ENCODE results near the gene MYBPH.

MYBPH gene

DNA sequence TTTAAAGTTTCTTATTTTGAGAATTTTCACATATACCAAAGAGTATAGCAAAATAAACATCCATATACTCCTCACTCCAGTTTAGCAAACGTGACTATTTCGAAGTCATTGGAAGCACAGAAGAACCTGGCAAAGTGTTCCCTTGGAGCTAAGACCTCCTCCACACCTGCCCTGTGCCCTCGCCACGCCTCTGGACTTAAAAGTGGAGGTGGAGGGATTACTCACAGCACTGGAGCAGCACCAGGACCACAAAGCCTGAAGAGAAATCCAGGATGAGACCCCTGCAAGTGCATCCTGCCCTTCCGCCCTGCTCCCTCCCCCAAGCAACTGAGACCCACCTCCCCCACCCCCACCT, 10.4 kb upstream of the MYBPH start:
- DNase-seq (ENCODE audit: insufficient read length), result no peak
- FAIRE-seq, result no peak
- no peak for TF ChIP-seq TAF1 (IDR thresholded peaks at IDR 0.05; ENCODE audit: borderline replicate concordance, low read depth, low read length)
- no peak for TF ChIP-seq POLR2A (IDR thresholded peaks at IDR 0.05; ENCODE audit: low read depth, low read length)
- TF ChIP-seq POLR2AphosphoS5 (IDR thresholded peaks at IDR 0.05; ENCODE audit: low read depth, low read length), result no peak

DNA sequence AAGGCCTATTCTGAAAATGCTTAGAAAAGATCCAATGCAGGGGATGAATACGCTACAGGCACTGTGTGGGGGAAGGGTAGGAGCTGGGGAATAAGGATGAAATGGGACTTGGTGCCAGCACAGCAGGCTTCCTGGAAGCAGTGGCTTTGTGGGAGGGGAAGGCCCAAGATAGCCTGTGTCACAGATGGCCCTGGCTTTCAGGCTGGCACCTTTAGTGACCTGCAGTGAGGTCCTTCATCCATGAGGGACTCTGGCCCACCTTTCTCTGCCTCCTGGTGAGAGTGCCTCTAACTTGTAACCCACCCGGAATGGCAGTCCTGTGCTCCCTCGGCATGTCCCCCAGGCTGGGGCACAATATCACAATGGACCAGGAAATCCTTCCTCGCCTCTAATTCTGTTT, 10.0 kb upstream of the MYBPH start:
- TF ChIP-seq POLR2A (IDR thresholded peaks at IDR 0.05; ENCODE audit: low read depth, low read length), result no peak
- no peak for TF ChIP-seq POLR2AphosphoS5 (IDR thresholded peaks at IDR 0.05; ENCODE audit: low read depth, low read length)
- TF ChIP-seq TAF1 (IDR thresholded peaks at IDR 0.05; ENCODE audit: borderline replicate concordance, low read depth, low read length), result no peak
- FAIRE-seq, result no peak
- DNase-seq (ENCODE audit: insufficient read length), result no peak

DNA sequence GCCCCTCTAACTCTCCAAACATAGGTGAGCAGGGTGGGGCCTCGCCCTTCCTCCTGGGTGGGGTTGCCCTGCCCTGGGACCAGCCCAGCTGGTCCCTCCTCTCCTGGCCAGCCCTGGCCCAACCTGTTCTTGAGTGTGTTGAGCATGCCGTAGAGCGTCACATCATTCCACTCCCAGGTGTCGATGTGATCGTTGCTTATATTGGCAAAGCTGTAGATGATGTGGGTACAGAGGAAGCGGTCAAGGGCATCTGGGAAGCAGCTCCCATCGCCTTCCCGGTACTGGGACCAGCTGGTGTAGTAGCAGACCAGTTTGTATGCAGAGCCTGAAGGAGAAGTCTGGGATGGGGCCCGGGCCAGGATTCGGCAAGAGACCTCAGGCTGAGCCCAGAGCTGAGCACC, 9.4 kb upstream of the MYBPH start:
- TF ChIP-seq POLR2AphosphoS5 (IDR thresholded peaks at IDR 0.05; ENCODE audit: low read depth, low read length), result no peak
- no peak for TF ChIP-seq TAF1 (IDR thresholded peaks at IDR 0.05; ENCODE audit: borderline replicate concordance, low read depth, low read length)
- TF ChIP-seq POLR2A (IDR thresholded peaks at IDR 0.05; ENCODE audit: low read depth, low read length), result no peak
- DNase-seq (ENCODE audit: insufficient read length) (no peak), FAIRE-seq (no peak)

DNA sequence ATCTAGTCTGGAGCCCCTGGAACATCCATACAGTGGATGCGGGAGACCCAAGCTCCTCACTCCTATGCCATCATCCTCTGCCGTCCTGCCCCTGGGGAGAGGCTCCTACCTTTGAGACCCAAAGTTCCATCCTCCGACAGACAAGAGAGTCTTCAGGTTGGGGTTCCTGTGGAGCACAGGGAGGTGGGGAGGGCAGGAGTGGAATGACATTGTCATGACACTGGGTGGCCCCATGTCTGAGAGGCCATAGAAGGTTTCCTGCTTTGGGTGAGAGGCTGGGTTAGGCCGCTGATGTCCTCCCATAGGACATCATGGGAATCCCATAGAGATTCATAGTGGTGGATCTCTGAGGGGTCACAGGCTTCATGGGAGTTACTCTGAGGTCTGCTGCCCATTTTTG, 8.8 kb upstream of the MYBPH start:
- TF ChIP-seq POLR2AphosphoS5 (IDR thresholded peaks at IDR 0.05; ENCODE audit: low read depth, low read length) (no peak), POLR2A (IDR thresholded peaks at IDR 0.05; ENCODE audit: low read depth, low read length) (no peak), TAF1 (IDR thresholded peaks at IDR 0.05; ENCODE audit: borderline replicate concordance, low read depth, low read length) (no peak)
- no peak for DNase-seq (ENCODE audit: insufficient read length)
- no peak for FAIRE-seq

DNA sequence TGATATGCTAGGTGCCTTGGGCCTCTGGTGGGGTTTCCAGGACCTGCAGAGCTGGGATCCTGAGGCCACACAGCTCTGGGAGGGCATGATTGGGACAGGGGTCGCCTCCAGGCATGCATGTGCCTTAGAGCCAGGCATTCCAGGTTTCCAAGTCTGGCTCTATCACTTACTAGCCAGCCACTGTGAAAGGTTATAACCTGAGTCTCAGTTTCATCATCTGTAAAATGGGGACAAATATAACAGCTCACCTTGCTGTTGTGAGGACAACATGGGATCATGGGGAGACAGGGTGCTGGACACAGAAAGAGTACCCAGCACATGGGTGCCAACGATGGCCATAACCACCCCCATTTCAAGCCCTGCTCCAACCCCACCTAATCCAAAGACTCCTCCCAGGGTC, 8.2 kb upstream of the MYBPH start:
- no peak for DNase-seq (ENCODE audit: insufficient read length)
- no peak for TF ChIP-seq TAF1 (IDR thresholded peaks at IDR 0.05; ENCODE audit: borderline replicate concordance, low read depth, low read length)
- no peak for TF ChIP-seq POLR2A (IDR thresholded peaks at IDR 0.05; ENCODE audit: low read depth, low read length)
- TF ChIP-seq POLR2AphosphoS5 (IDR thresholded peaks at IDR 0.05; ENCODE audit: low read depth, low read length), result no peak
- no peak for FAIRE-seq

DNA sequence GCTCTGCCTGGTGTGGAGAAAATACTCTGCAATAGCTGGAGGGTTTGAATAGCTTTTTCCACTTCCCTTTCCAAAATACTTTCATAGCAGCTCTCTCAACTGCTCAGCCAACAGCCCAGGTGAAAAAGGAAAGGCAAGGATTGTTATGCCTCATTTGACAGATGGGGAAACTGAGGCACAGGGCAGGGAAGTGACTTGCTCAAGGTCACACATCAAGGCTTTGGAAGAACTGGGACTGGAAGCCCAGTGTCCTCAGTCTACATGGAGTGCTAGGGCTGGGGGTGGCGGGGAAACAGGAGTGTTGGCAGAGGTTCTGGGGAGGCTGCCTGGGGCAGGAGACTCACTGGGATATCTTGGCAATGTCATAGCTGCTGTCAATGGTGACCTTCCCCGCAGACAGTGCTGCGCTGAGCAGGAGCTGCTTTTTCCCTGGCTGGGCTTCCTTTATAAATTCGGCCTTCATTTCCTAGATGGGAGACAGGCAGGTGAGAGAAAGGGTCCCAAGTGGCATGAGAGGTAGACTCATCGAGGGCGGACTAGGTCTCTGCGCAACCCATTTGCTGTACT, 6.8 kb upstream of the MYBPH start:
- FAIRE-seq, result no peak
- DNase-seq (ENCODE audit: insufficient read length), result no peak
- no peak for TF ChIP-seq TAF1 (IDR thresholded peaks at IDR 0.05; ENCODE audit: borderline replicate concordance, low read depth, low read length)
- TF ChIP-seq POLR2AphosphoS5 (IDR thresholded peaks at IDR 0.05; ENCODE audit: low read depth, low read length), result no peak
- TF ChIP-seq POLR2A (IDR thresholded peaks at IDR 0.05; ENCODE audit: low read depth, low read length), result no peak

DNA sequence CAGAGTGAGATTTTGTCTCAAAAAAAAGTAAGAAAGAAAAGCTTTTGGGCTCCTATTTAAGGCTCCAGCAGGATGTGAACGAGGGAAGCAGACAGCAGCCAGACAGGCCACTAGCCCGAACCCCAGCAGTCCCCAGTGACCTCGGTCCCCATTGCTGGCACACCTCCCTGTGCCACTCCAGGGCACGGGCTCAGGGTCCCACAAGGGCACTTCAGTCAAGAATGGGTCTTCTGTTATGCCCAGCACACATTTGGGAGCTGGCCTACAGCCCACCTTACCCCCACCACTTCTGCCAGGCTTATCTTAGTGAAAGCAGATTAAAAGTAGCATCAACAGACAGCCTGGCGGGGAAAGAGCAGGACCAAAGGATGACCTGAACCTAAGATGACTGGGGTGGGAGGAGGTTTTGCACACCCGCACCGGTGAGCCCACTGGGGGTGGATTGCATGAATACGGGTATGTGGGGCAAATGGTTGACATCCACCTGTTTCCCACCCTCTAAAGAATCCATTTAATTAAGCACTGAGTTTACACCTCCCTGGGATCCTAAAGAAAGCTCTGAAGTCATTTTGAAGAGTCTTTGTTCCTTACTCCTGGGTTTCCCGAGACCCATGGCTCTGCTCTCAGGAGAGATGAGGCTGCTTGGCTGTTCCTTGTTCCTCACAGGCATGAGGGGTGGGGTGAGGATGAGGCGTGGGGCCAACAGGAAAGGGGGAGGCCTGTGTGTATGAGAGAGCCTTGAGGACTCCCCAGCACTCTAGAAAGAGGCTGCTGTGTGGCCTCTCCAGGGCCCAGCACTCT, 6.2 kb upstream of the MYBPH start:
- no peak for TF ChIP-seq POLR2A (IDR thresholded peaks at IDR 0.05; ENCODE audit: low read depth, low read length)
- no peak for TF ChIP-seq POLR2AphosphoS5 (IDR thresholded peaks at IDR 0.05; ENCODE audit: low read depth, low read length)
- TF ChIP-seq TAF1 (IDR thresholded peaks at IDR 0.05; ENCODE audit: borderline replicate concordance, low read depth, low read length), result no peak
- FAIRE-seq, result no peak
- DNase-seq (ENCODE audit: insufficient read length), result no peak

DNA sequence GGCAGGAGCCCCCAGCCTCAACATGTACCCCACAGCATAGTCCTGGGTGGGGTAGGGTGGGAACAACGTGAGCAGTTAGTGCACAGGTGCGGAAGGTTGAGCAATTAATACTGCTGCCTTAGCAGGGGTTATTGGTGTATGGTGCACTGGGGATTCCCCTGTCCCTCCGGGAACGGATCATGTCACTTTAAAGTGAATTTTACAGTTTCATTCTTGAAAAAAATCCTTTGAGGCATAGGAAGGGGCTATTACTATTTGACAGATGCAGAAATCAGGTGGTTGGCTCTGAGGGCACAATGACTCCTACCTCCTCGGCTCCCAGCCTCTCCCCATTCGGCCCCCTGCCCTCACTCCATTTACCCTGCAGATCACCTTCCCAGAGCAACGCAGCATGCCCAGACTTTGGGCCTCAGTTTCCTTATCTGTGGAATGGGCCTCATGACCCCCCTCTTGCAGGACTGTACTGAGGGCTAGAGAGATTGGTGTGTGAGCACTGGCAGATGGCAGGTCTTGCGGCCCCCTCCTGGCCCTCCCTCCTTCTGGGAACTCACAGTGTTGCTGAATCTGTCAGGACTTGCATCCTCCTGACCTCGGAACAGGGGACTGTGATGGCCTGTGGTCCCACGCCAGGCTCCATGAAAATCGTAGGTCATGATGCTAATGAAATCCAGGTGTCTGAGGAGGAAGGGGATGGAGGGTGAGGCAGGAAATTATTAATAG, 5.1 kb upstream of the MYBPH start:
- FAIRE-seq (peak; percentile 70), DNase-seq (ENCODE audit: insufficient read length) (no peak)
- no peak for TF ChIP-seq POLR2AphosphoS5 (IDR thresholded peaks at IDR 0.05; ENCODE audit: low read depth, low read length)
- no peak for TF ChIP-seq POLR2A (IDR thresholded peaks at IDR 0.05; ENCODE audit: low read depth, low read length)
- TF ChIP-seq TAF1 (IDR thresholded peaks at IDR 0.05; ENCODE audit: borderline replicate concordance, low read depth, low read length), result no peak

DNA sequence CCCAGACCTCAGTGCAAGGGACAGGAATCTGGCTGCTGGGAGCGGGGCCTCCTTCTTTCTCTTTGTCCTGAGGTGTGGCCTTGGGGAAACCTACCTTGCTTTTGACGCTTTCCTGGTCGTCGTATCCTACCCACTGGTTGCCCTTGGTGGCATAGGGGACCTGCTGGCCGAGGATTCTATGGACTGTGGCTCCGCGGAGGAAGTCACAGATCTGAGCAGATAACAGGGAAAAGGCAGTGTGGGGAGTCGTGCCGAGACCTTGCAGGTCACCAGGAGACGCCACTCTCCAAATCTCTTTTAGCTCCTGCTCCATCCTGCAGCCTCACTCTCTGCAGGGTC, 4.0 kb upstream of the MYBPH start:
- DNase-seq (ENCODE audit: insufficient read length) (no peak), FAIRE-seq (no peak)
- TF ChIP-seq TAF1 (IDR thresholded peaks at IDR 0.05; ENCODE audit: borderline replicate concordance, low read depth, low read length) (no peak), POLR2AphosphoS5 (IDR thresholded peaks at IDR 0.05; ENCODE audit: low read depth, low read length) (no peak), POLR2A (IDR thresholded peaks at IDR 0.05; ENCODE audit: low read depth, low read length) (no peak)

DNA sequence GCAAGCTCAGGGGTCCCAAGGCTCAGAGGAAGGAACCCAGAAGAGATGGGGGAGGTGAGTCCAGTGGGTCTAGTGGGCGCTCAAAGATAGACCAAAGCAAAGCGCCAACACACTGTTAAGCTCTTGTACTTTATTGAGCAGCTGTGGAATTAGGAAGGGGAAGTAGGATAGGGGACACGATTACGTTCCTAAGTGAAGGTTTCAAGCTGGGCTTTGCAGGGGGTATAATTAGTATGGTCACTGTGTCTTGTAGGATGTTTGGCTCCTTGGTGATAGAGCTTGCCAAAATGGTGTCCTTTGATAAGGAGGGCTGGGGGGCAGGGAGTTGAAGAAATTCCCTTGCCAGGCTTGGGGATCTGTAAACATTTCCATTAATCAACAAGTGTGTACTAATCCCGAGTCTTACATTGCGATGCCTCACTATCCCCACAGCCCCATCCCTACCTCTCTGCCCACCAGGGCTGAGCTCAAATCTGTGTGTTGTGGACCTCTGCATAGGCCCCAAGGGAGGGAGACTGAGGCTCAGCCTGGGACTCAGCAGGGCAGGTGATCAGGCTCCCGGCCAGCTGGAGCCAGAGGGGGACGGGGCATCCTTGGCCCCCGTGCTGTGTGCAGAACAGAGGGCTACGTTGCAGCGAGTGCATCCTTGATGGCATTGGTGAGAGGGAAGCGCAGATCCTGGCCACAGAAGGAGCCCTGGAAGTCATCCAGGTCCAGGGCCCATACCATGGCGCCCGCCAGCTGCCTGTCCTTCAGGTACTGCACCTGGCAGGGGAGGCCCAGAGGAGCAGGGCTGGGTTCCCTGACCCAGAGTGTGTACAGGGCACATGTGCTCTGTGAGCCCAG, 3.4 kb upstream of the MYBPH start:
- no peak for DNase-seq (ENCODE audit: insufficient read length)
- TF ChIP-seq POLR2AphosphoS5 (IDR thresholded peaks at IDR 0.05; ENCODE audit: low read depth, low read length) (no peak), POLR2A (IDR thresholded peaks at IDR 0.05; ENCODE audit: low read depth, low read length) (no peak), TAF1 (IDR thresholded peaks at IDR 0.05; ENCODE audit: borderline replicate concordance, low read depth, low read length) (no peak)
- no peak for FAIRE-seq

DNA sequence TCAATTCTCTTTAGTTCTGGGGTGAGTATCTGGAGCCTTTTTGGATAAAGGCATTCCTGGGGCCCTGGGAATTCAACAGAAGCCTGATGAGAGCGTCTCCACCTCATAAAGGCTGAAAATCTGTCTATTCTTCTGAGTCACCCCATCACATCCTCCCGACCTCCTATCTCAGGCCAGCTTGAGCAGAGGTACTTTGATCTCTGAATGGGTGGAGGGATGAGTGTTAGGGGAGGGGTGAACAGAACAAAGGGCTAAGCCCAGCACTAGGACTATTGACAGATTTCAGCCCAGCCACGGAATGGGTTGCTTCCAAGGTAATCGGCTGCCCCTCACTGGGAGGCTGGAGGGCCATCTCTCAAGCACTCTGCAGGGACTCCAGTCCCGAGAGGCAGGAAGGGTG, 2.5 kb upstream of the MYBPH start:
- FAIRE-seq, result no peak
- TF ChIP-seq POLR2AphosphoS5 (IDR thresholded peaks at IDR 0.05; ENCODE audit: low read depth, low read length) (no peak), POLR2A (IDR thresholded peaks at IDR 0.05; ENCODE audit: low read depth, low read length) (no peak), TAF1 (IDR thresholded peaks at IDR 0.05; ENCODE audit: borderline replicate concordance, low read depth, low read length) (no peak)
- no peak for DNase-seq (ENCODE audit: insufficient read length)

Measured in GM12892 (cell line).